AG04449 (cell line): ENCODE measurements around the gene THOP1.

Experiments used
- CTCF ChIA-PET: fragments of 350-600 bp; formaldehyde crosslinking; extraction: SDS; loops from one replicate; lab custom pipeline; 2021; ENCODE audit warnings: antibody characterized with exemption; lab: Yijun Ruan, JAX
- POLR2A ChIA-PET: fragments of 400-600, 350-600 bp; formaldehyde crosslinking; extraction: SDS; loops from one replicate; lab custom pipeline; 2020; ENCODE audit warnings: antibody characterized with exemption, inconsistent platforms; lab: Yijun Ruan, JAX
- DNase-seq: peaks from one replicate; pipeline ENCODE4 v3.0.0-alpha.2; 2010; ENCODE audit warnings: low read depth, low spot score
- H3K4me3 ChIP-seq: 2 replicates; pipeline ENCODE4 v1.5.1; 2011; ENCODE audit warnings: low read depth, mild to moderate bottlenecking, control low read depth, low read length
- CTCF ChIP-seq: IDR thresholded peaks from one replicate; pipeline ENCODE4 v1.5.1; 2011; ENCODE audit warnings: mild to moderate bottlenecking, moderate library complexity, low read length, control low read depth, inconsistent platforms; ENCODE audit not compliant: insufficient read depth; ENCODE audit errors: missing control alignments

Gene THOP1

GRCh38 chr19:2810141-2811091 is 25.1 kb downstream of the THOP1 start:
- CTCF ChIA-PET = interaction anchor here (3.1 kb wide), 1 partner anchor 9 kb away, joined by 14 read pairs; the partner anchor contains the start of gene ZNF554
- no peak for TF ChIP-seq CTCF
- POLR2A ChIA-PET = no interaction called here
- no peak overlapping the region for H3K4me3 ChIP-seq
- no peak for DNase-seq

- POLR2A ChIA-PET = no interaction called here
- TF ChIP-seq CTCF = no peak
- CTCF ChIA-PET = interaction anchor here (1.2 to 3.1 kb wide), 2 partner anchors 8 to 12 kb away, joined by 3 to 14 read pairs; partner anchors contain the start of gene ZNF554
- no peak for DNase-seq
- H3K4me3 ChIP-seq = no peak overlapping the region
Observed at GRCh38 chr19:2811221-2811722, 26.0 kb downstream of the THOP1 start.

DNA sequence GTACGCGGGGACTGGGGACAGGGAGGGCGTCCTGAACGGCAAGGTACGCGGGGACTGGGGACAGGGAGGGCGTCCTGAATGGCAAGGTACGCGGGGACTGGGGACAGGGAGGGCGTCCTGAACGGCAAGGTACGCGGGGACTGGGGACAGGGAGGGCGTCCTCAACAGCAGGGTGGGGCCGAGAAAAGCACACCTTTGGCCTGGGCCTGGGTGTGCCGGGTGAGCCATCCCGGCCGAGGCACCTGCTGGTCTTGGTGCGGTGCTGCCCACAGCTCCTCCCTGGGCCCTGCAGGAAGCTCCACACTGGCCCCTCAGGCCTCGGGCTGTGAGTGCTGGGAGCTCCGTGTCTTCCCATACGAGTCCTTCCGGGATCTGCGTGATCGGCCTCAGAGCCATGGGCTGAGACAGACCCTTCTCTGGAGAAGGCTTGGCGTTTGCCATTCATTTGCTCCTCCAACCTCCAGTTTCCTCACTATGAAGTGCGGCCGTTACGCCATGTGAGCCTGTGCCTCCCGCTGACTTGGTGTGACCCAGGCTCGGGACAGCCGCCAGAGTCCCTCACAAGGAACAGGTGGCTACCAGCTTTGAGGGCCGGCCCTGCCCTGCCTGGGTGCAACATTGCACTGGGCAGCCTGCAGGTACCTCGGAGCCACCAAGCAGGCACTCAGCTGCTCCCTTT is 26.6 kb downstream of the THOP1 start:
- H3K4me3 ChIP-seq = no peak overlapping the region
- POLR2A ChIA-PET = no interaction called here
- no peak for DNase-seq
- no peak for TF ChIP-seq CTCF
- CTCF ChIA-PET = interaction anchor here (1.2 kb wide), 1 partner anchor 12 kb away, joined by 3 read pairs; no protein-coding TSS in a partner anchor

DNA sequence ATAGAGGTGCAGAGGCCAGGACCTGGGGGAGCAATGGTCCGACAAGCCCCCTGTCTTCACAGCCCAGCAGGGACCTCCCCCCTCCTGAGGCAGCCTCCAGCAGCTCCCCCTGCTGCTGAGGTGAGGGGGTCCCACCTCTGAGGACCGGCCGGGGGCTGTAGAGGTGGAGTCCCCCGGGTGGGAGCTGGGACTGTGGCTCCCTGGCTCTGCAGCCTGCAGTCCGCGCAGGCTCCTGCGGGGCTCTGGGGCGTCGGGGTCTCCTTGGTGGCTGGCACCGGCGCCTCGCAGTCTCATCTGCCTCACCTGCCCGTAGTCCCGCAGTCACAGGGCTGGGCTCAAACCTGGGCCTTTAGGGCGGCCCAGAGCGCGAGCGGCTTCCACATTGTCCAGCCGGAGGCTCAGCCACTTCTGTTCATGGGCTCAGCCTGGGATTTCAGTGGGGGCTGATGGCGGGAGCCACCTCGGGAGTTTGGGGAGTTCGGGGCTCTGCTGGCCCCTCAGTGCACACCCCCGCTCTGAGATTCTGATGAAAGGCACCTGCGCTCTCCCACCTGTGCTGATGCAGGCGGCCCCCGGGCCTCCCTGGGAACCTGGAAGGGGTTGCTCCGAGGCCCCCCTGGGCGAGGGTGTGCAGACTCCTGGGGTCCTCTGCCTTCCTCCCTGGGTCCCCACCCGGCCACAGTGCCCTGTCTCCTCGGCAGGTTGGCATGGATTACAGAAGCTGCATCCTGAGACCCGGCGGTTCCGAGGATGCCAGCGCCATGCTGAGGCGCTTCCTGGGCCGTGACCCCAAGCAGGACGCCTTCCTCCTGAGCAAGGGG is 27.3 kb downstream of the THOP1 start:
- ChIA-PET CTCF (interaction anchor here (1.2 kb wide), 1 partner anchor 13 kb away, joined by 3 read pairs; no protein-coding TSS in a partner anchor), POLR2A (no interaction called here)
- no peak for DNase-seq

More for the DNA sequence above, 27.3 kb downstream of the THOP1 start:
- TF ChIP-seq CTCF = no peak
- H3K4me3 ChIP-seq = no peak overlapping the region
